Measurements from ENCODE around the gene IL4. TPM values are rescaled to one million over a fixed set of nuclear protein-coding genes. Genes with fewer than 3 reads are reported as not detected.

IL4 gene
- total RNA-seq, 4 donors from 2014 or later, result not detected

GRCh38 chr5:132665574-132666080 lies 8.2 kb upstream of the IL4 start:
- H3K27me3 ChIP-seq, result no peaks in the 10 kb centered on the region
- no peaks in the 10 kb centered on the region for H3K9me3 ChIP-seq
- no peak overlapping the region for H3K27ac ChIP-seq
- H3K36me3 ChIP-seq, result no peaks in the 10 kb centered on the region
- DNase-seq, result no peak
- H3K4me3 ChIP-seq, result no peak overlapping the region
- peaks cover 0 to 6% (median 0%) of the 10 kb centered on the region in 4 donors for H3K4me1 ChIP-seq
- TF ChIP-seq POLR2A (IDR thresholded peaks at IDR 0.05) (no peak), CTCF (IDR thresholded peaks at IDR 0.05) (no peak)

GRCh38 chr5:132666310-132667123 lies 7.3 kb upstream of the IL4 start:
- Histone ChIP-seq H3K27me3 (no peaks in the 10 kb centered on the region), H3K9me3 (no peaks in the 10 kb centered on the region), H3K4me1 (peaks cover 0 to 6% (median 0%) of the 10 kb centered on the region in 4 donors), H3K36me3 (no peaks in the 10 kb centered on the region), H3K4me3 (no peak overlapping the region), H3K27ac (no peak overlapping the region)
- TF ChIP-seq POLR2A (IDR thresholded peaks at IDR 0.05), result no peak
- no peak for TF ChIP-seq CTCF (IDR thresholded peaks at IDR 0.05)
- DNase-seq, result no peak

- H3K4me1 ChIP-seq, result peaks cover 0 to 6% (median 0%) of the 10 kb centered on the region in 4 donors
- no peak for DNase-seq
Measured at GRCh38 chr5:132667309-132667708, 6.5 kb upstream of the IL4 start.

GRCh38 chr5:132667761-132668705 lies 5.8 kb upstream of the IL4 start:
- H3K27ac ChIP-seq, result no peak overlapping the region
- H3K27me3 ChIP-seq, result no peaks in the 10 kb centered on the region
- DNase-seq, result no peak
- no peaks in the 10 kb centered on the region for H3K9me3 ChIP-seq
- H3K4me1 ChIP-seq, result peaks cover 0 to 6% (median 0%) of the 10 kb centered on the region in 4 donors
- TF ChIP-seq POLR2A (IDR thresholded peaks at IDR 0.05), result no peak
- no peak for TF ChIP-seq CTCF (IDR thresholded peaks at IDR 0.05)
- no peak overlapping the region for H3K4me3 ChIP-seq
- no peaks in the 10 kb centered on the region for H3K36me3 ChIP-seq

More at GRCh38 chr5:132667309-132667708, 6.5 kb upstream of the IL4 start:
- no peaks in the 10 kb centered on the region for H3K9me3 ChIP-seq
- no peaks in the 10 kb centered on the region for H3K36me3 ChIP-seq
- no peak overlapping the region for H3K4me3 ChIP-seq
- TF ChIP-seq POLR2A (IDR thresholded peaks at IDR 0.05) (no peak), CTCF (IDR thresholded peaks at IDR 0.05) (no peak)
- no peak overlapping the region for H3K27ac ChIP-seq
- no peaks in the 10 kb centered on the region for H3K27me3 ChIP-seq

GRCh38 chr5:132668706-132669454 lies 4.9 kb upstream of the IL4 start:
- Histone ChIP-seq H3K4me3 (no peak overlapping the region), H3K4me1 (peaks cover 0 to 6% (median 0%) of the 10 kb centered on the region in 4 donors), H3K9me3 (no peaks in the 10 kb centered on the region), H3K27ac (no peak overlapping the region), H3K36me3 (no peaks in the 10 kb centered on the region), H3K27me3 (no peaks in the 10 kb centered on the region)
- DNase-seq, result no peak
- TF ChIP-seq POLR2A (IDR thresholded peaks at IDR 0.05), result no peak
- no peak for TF ChIP-seq CTCF (IDR thresholded peaks at IDR 0.05)

All from Peyer's patch (tissue), 4 donors.